Neural crest cell (in vitro differentiated cells): ENCODE data around the gene CDX1. TPM values are rescaled to one million over a fixed set of nuclear protein-coding genes. Genes with fewer than 3 reads are reported as not detected.

Experiments
- DNase-seq: peaks from one replicate; pipeline ENCODE4 v3.0.0; 2021; ENCODE audit warnings: low read depth, mixed read lengths, low spot score
- H3K27ac Mint-ChIP-seq: one replicate; pipeline ENCODE4 v1.8.0; 2021; ENCODE audit warnings: mild to moderate bottlenecking, mixed read lengths; ENCODE audit not compliant: unreplicated experiment
- H3K27me3 Mint-ChIP-seq: 2 replicates; pipeline ENCODE4 v1.8.0; 2021; ENCODE audit warnings: low read depth, mild to moderate bottlenecking, mixed read lengths
- H3K36me3 Mint-ChIP-seq: 2 replicates; pipeline ENCODE4 v1.8.0; 2021; ENCODE audit warnings: low read depth, mild to moderate bottlenecking, mixed read lengths
- H3K4me1 Mint-ChIP-seq: 2 replicates; pipeline ENCODE4 v1.8.0; 2021; ENCODE audit warnings: mixed read lengths
- H3K4me3 Mint-ChIP-seq: one replicate; pipeline ENCODE4 v1.8.0; 2021; ENCODE audit warnings: mild to moderate bottlenecking, mixed read lengths
- H3K9me3 Mint-ChIP-seq: 2 replicates; pipeline ENCODE4 v1.8.0; 2021; ENCODE audit warnings: mixed read lengths
- CTCF ChIP-seq: fragments of 200-600 bp; sonication (generic); conservative IDR thresholded peaks from 2 replicates; pipeline ENCODE4 v1.5.0; 2021; ENCODE audit warnings: antibody characterized with exemption, mild to moderate bottlenecking
- total RNA-seq: library from RNA; stranded (reverse); gene quantifications from 2 replicates; pipeline ENCODE4 v1.2.1, GENCODE V29; 2021

CDX1 gene
- total RNA-seq, 1 donor from 2014 or later: not detected

DNA sequence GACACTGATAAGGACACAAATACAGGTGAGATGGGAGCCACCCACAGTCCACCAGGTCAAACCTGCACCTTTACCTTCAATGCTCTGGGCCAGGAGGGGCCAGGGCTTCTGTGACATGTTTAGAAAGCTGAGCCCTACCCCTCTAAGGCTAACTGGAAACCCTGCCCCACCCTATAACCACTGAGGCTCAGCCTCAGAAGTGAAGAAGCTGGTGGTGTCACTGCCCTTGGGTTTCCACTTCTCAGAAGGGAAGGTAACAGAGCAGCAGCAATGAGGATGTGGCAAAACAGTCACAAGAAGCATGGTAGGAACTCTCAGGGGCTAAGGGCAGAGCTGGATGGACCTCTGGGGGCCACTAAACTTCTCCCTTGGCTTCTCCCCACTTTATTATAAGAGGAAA lies 17.0 kb upstream of the CDX1 start:
- no peak overlapping the region for H3K4me3 Mint-ChIP-seq
- no peaks in the 10 kb centered on the region for H3K9me3 Mint-ChIP-seq
- no peak for DNase-seq

GRCh38 chr5:150152636-150153462 lies 13.7 kb upstream of the CDX1 start:
- Mint-ChIP-seq H3K9me3 (no peaks in the 10 kb centered on the region), H3K27me3 (no peaks in the 10 kb centered on the region), H3K4me1 (peaks cover 55% of the 10 kb centered on the region), H3K36me3 (no peaks in the 10 kb centered on the region), H3K27ac (no peak overlapping the region), H3K4me3 (no peak overlapping the region)
- DNase-seq: no peak
- TF ChIP-seq CTCF: no peak

More for the DNA sequence above, 17.0 kb upstream of the CDX1 start:
- Mint-ChIP-seq H3K36me3 (no peaks in the 10 kb centered on the region), H3K27ac (no peak overlapping the region), H3K27me3 (no peaks in the 10 kb centered on the region), H3K4me1 (peaks cover 48% of the 10 kb centered on the region)
- no peak for TF ChIP-seq CTCF

GRCh38 chr5:150153483-150153882 lies 13.1 kb upstream of the CDX1 start:
- Mint-ChIP-seq H3K36me3 (no peaks in the 10 kb centered on the region), H3K4me3 (no peak overlapping the region), H3K9me3 (no peaks in the 10 kb centered on the region), H3K27ac (no peak overlapping the region), H3K4me1 (peaks cover 53% of the 10 kb centered on the region), H3K27me3 (no peaks in the 10 kb centered on the region)
- DNase-seq: no peak
- no peak for TF ChIP-seq CTCF

GRCh38 chr5:150153957-150154617 lies 12.5 kb upstream of the CDX1 start:
- Mint-ChIP-seq H3K4me1 (peaks cover 56% of the 10 kb centered on the region), H3K9me3 (no peaks in the 10 kb centered on the region), H3K27ac (peak overlapping the region; percentile 85), H3K36me3 (no peaks in the 10 kb centered on the region), H3K4me3 (peak overlapping the region; percentile 75), H3K27me3 (no peaks in the 10 kb centered on the region)
- no peak for DNase-seq
- no peak for TF ChIP-seq CTCF

- no peak for DNase-seq
- H3K4me3 Mint-ChIP-seq: peak overlapping the region; percentile 75
- H3K36me3 Mint-ChIP-seq: no peaks in the 10 kb centered on the region
- H3K9me3 Mint-ChIP-seq: no peaks in the 10 kb centered on the region
- no peaks in the 10 kb centered on the region for H3K27me3 Mint-ChIP-seq
- peaks cover 56% of the 10 kb centered on the region for H3K4me1 Mint-ChIP-seq
- H3K27ac Mint-ChIP-seq: peak overlapping the region; percentile 85
- TF ChIP-seq CTCF: no peak
Observed at GRCh38 chr5:150154618-150155128, 11.9 kb upstream of the CDX1 start.
